Anterior cingulate cortex (tissue), 58 donors: Measurements from ENCODE around the gene TRAPPC1.

Experiments
- DNase-seq, 58 donors: peaks; one replicate each; lab custom pipeline; 2025; lab: John Stamatoyannopoulos, UW

The TRAPPC1 gene

DNA sequence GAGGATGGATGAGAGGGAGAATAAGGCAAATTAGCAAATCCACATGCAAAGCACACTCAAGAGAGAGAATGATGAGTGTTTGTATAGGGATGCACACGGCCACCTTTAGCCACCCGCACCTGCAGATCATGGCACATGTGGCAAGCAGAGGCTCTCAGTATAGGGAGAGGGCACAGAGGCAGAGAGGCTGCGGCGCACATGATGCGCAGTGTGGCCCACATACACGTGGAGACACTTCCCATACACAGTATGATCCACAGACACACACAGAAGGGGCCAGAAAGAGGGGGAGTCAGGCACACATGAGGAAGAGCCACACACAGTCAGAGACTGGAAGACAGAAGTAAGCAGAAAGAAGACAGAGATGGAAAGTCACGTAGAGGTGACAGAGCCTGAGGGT lies 49.7 kb downstream of the TRAPPC1 start:
- no peak for DNase-seq

DNA sequence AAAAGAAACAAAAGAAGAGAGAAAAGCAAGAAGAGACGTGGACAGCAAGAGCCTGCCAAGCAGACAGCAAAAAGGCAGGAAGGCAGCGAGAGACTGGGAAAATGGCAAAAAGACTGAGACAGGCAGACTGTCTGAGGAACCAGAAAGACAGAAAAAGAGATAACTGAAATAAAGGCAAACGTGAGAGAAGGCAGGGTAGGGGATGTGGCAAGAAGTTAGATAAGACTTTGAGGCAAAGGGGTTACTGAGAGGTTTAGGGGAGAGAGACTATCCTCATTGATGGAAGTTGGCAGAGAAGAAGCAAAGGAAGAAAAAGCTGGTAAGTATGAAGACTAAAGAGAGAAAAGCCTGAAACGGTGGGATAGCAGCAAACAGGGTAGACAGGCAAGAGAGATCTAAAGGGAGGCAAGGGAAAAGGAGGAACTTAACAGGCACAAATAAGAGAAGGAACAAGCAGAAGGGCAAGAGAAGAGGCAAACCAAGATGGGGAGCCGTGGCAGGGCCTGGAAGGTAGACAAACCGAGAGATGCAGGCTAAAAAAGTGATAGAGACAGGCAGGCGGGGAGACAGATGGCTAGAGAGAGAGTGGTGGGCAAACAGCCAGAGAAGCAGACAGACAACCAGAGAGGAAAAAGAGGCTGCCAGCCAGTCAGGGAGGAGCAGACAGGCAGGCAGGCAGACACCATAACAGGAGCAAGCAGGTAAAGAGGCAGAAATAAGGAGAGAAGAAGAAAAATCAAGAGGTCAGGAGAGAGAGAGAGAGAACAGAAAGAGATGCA lies 50.3 kb downstream of the TRAPPC1 start:
- peak in 23 of 58 donors; percentile 14 to 66 (median 39) for DNase-seq
